ENCODE results near the gene FAM76B. TPM values are rescaled to one million over a fixed set of nuclear protein-coding genes. Genes with fewer than 3 reads are reported as not detected.

Gene FAM76B
- total and polyA plus RNA-seq, 9 of the 15 experiments (the other 6 are each of a cell fraction or from before 2014, with no cell fraction given): 22.5 to 60.0 (median 35.0) TPM

DNA sequence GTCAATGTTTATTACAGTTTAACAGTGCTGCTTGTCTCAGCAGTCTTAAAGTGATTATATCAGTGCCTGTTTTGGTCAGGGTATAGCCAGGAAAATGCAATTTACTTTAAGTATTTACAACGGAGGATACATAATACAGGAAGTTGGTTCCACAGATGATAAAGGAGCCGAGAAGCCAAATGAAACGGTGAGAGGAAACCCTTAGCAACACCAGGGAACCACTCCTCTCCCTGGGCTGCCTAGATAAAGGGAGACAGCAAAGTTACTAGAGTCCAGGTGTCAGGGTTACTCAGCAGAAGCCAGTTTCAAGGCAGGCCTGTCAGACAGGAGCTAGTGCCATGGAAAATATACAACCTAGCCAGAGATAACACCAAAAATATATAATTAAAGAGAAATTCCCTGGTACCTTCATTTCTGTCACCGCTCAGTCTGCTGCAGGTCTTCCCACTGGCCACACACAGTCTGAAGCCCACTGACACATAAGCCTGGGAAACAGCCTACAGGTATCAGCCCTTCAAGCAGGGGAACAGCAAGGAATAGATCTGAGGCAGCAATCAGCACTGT lies 55.5 kb downstream of the FAM76B start (continued):
- TF ChIP-seq, protein P1, sequence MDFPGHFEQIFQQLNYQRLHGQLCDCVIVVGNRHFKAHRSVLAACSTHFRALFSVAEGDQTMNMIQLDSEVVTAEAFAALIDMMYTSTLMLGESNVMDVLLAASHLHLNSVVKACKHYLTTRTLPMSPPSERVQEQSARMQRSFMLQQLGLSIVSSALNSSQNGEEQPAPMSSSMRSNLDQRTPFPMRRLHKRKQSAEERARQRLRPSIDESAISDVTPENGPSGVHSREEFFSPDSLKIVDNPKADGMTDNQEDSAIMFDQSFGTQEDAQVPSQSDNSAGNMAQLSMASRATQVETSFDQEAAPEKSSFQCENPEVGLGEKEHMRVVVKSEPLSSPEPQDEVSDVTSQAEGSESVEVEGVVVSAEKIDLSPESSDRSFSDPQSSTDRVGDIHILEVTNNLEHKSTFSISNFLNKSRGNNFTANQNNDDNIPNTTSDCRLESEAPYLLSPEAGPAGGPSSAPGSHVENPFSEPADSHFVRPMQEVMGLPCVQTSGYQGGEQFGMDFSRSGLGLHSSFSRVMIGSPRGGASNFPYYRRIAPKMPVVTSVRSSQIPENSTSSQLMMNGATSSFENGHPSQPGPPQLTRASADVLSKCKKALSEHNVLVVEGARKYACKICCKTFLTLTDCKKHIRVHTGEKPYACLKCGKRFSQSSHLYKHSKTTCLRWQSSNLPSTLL (IDR thresholded peaks at IDR 0.05): no peak
- peak; percentile 87; the same call in 1 of the 2 replicates for TF ChIP-seq ZNF644 (tag; IDR thresholded peaks at IDR 0.05; ENCODE audit: low read depth)
- TF ChIP-seq LEF1 (IDR thresholded peaks at IDR 0.05): peak; percentile 83
- TF ChIP-seq, protein P2, sequence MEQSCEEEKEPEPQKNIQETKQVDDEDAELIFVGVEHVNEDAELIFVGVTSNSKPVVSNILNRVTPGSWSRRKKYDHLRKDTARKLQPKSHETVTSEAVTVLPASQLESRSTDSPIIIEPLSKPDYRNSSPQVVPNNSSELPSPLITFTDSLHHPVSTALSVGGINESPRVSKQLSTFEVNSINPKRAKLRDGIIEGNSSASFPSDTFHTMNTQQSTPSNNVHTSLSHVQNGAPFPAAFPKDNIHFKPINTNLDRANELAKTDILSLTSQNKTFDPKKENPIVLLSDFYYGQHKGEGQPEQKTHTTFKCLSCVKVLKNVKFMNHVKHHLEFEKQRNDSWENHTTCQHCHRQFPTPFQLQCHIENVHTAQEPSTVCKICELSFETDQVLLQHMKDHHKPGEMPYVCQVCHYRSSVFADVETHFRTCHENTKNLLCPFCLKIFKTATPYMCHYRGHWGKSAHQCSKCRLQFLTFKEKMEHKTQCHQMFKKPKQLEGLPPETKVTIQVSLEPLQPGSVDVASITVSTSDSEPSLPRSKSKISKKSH (CRISPR knock-in tag; IDR thresholded peaks at IDR 0.05): no peak
- no peak for TF ChIP-seq ZNF121 (CRISPR knock-in tag; conservative IDR thresholded peaks at IDR 0.05)
- TF ChIP-seq, protein P3, sequence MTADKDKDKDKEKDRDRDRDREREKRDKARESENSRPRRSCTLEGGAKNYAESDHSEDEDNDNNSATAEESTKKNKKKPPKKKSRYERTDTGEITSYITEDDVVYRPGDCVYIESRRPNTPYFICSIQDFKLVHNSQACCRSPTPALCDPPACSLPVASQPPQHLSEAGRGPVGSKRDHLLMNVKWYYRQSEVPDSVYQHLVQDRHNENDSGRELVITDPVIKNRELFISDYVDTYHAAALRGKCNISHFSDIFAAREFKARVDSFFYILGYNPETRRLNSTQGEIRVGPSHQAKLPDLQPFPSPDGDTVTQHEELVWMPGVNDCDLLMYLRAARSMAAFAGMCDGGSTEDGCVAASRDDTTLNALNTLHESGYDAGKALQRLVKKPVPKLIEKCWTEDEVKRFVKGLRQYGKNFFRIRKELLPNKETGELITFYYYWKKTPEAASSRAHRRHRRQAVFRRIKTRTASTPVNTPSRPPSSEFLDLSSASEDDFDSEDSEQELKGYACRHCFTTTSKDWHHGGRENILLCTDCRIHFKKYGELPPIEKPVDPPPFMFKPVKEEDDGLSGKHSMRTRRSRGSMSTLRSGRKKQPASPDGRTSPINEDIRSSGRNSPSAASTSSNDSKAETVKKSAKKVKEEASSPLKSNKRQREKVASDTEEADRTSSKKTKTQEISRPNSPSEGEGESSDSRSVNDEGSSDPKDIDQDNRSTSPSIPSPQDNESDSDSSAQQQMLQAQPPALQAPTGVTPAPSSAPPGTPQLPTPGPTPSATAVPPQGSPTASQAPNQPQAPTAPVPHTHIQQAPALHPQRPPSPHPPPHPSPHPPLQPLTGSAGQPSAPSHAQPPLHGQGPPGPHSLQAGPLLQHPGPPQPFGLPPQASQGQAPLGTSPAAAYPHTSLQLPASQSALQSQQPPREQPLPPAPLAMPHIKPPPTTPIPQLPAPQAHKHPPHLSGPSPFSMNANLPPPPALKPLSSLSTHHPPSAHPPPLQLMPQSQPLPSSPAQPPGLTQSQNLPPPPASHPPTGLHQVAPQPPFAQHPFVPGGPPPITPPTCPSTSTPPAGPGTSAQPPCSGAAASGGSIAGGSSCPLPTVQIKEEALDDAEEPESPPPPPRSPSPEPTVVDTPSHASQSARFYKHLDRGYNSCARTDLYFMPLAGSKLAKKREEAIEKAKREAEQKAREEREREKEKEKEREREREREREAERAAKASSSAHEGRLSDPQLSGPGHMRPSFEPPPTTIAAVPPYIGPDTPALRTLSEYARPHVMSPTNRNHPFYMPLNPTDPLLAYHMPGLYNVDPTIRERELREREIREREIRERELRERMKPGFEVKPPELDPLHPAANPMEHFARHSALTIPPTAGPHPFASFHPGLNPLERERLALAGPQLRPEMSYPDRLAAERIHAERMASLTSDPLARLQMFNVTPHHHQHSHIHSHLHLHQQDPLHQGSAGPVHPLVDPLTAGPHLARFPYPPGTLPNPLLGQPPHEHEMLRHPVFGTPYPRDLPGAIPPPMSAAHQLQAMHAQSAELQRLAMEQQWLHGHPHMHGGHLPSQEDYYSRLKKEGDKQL (CRISPR knock-in tag; IDR thresholded peaks at IDR 0.05; ENCODE audit: borderline replicate concordance): no peak
- peak; percentile 81 for TF ChIP-seq ZNF316 (IDR thresholded peaks at IDR 0.05)
- no peak for TF ChIP-seq KAT2B (IDR thresholded peaks at IDR 0.05; ENCODE audit: low read depth, low read length)
- no peak for TF ChIP-seq PRPF4 (IDR thresholded peaks at IDR 0.05; ENCODE audit: insufficient read depth, low read depth, low read length, poor library complexity, severe bottlenecking)
- TF ChIP-seq, protein P4, sequence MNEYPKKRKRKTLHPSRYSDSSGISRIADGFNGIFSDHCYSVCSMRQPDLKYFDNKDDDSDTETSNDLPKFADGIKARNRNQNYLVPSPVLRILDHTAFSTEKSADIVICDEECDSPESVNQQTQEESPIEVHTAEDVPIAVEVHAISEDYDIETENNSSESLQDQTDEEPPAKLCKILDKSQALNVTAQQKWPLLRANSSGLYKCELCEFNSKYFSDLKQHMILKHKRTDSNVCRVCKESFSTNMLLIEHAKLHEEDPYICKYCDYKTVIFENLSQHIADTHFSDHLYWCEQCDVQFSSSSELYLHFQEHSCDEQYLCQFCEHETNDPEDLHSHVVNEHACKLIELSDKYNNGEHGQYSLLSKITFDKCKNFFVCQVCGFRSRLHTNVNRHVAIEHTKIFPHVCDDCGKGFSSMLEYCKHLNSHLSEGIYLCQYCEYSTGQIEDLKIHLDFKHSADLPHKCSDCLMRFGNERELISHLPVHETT (CRISPR knock-in tag; conservative IDR thresholded peaks at IDR 0.05 in 1 of 2, IDR thresholded peaks at IDR 0.05 in 1 of 2): peak in 1 of 2 experiments; percentile 59; a peak in 2 of 4 replicates
- TF ChIP-seq SRF (CRISPR knock-in tag; IDR thresholded peaks at IDR 0.05): no peak
- TF ChIP-seq MAFF (IDR thresholded peaks at IDR 0.05; ENCODE audit: low read length): peak; percentile 82
- TF ChIP-seq, protein P5, sequence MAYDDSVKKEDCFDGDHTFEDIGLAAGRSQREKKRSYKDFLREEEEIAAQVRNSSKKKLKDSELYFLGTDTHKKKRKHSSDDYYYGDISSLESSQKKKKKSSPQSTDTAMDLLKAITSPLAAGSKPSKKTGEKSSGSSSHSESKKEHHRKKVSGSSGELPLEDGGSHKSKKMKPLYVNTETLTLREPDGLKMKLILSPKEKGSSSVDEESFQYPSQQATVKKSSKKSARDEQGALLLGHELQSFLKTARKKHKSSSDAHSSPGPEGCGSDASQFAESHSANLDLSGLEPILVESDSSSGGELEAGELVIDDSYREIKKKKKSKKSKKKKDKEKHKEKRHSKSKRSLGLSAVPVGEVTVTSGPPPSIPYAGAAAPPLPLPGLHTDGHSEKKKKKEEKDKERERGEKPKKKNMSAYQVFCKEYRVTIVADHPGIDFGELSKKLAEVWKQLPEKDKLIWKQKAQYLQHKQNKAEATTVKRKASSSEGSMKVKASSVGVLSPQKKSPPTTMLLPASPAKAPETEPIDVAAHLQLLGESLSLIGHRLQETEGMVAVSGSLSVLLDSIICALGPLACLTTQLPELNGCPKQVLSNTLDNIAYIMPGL (CRISPR knock-in tag; IDR thresholded peaks at IDR 0.05): no peak
- no peak for TF ChIP-seq ZNF436 (CRISPR knock-in tag; IDR thresholded peaks at IDR 0.05)
- TF ChIP-seq NFE2 (IDR thresholded peaks at IDR 0.05; ENCODE audit: low read depth): peak; percentile 96

Data from K562 (cell line).